Thyroid gland (tissue), 4 donors: ENCODE results near the gene EPHA8.

Experiments used
- POLR2A ChIP-seq, 2 donors: fragments of 450-650 bp; IDR thresholded peaks; one replicate each; pipeline ENCODE4 v1.6.1; 2017; ENCODE audit warnings: antibody characterized with exemption in 2 of 2, mild to moderate bottlenecking in 2 of 2, moderate library complexity in 1 of 2
- TF ChIP-seq, protein P1 (sequence below), 6 experiments: fragments of 200-600 bp in 3 of 6; fragments of 450-650 bp in 3 of 6; sonication (generic) in 3 of 6; IDR thresholded peaks; one replicate each; pipeline ENCODE4 v1.5.1; 2016 to 2019; ENCODE audit warnings: antibody characterized with exemption in 6 of 6, mild to moderate bottlenecking in 2 of 6, inconsistent platforms in 1 of 6, moderate library complexity in 1 of 6

DNA sequence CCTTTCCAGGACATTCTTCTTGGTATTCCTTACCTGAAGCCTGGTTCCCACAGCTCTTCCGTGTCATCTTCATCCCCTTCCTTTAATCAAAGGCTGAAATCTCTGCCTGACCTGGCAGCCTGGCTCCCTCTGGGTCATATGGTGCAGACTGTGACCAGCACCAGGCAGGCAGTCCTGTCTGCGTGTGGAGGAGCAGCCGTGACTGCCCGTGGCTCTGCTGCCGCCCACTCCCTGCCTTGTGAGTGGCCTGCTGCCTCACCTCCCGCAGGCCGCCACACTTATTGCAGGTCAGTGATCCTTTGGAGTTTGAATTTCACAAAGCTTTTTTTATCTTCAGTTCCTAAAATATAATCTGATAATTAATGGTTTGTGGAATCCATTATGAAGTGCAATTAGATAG lies 36.2 kb upstream of the EPHA8 start:
- no peak for TF ChIP-seq POLR2A (IDR thresholded peaks at IDR 0.05)
- TF ChIP-seq, protein P1, sequence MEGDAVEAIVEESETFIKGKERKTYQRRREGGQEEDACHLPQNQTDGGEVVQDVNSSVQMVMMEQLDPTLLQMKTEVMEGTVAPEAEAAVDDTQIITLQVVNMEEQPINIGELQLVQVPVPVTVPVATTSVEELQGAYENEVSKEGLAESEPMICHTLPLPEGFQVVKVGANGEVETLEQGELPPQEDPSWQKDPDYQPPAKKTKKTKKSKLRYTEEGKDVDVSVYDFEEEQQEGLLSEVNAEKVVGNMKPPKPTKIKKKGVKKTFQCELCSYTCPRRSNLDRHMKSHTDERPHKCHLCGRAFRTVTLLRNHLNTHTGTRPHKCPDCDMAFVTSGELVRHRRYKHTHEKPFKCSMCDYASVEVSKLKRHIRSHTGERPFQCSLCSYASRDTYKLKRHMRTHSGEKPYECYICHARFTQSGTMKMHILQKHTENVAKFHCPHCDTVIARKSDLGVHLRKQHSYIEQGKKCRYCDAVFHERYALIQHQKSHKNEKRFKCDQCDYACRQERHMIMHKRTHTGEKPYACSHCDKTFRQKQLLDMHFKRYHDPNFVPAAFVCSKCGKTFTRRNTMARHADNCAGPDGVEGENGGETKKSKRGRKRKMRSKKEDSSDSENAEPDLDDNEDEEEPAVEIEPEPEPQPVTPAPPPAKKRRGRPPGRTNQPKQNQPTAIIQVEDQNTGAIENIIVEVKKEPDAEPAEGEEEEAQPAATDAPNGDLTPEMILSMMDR (IDR thresholded peaks at IDR 0.05), result no peak
